H9 (cell line): ENCODE measurements around the gene MMS19. TPM values are rescaled to one million over a fixed set of nuclear protein-coding genes. Genes with fewer than 3 reads are reported as not detected.

ENCODE experiments used
- DNase-seq: peaks from one replicate; pipeline ENCODE4 v3.0.0-alpha.2; 2017
- H2AFZ ChIP-seq: one replicate; pipeline ENCODE4 v1.6.1; 2013; ENCODE audit warnings: mild to moderate bottlenecking, low read length, control low read depth, moderate library complexity
- H2AK5ac ChIP-seq: 2 replicates; pipeline ENCODE4 v1.6.1; 2013; ENCODE audit warnings: low read length, control low read depth, mixed read lengths; ENCODE audit not compliant: insufficient read length
- H2BK120ac ChIP-seq: one replicate; pipeline ENCODE4 v1.6.1; 2013; ENCODE audit warnings: low read depth, mild to moderate bottlenecking, low read length, control low read depth, inconsistent platforms; ENCODE audit not compliant: poor library complexity, severe bottlenecking
- H2BK12ac ChIP-seq: 2 replicates; pipeline ENCODE4 v1.6.1; 2013; ENCODE audit warnings: low read length, control low read depth, mixed read lengths, low read depth; ENCODE audit not compliant: insufficient read length
- H2BK15ac ChIP-seq: 2 replicates; pipeline ENCODE4 v1.6.1; 2013; ENCODE audit warnings: low read depth, low read length, control low read depth
- H2BK20ac ChIP-seq: one replicate; pipeline ENCODE4 v1.6.1; 2013; ENCODE audit warnings: low read depth, mild to moderate bottlenecking, low read length, control low read depth, inconsistent platforms; ENCODE audit not compliant: poor library complexity, severe bottlenecking
- H2BK5ac ChIP-seq: 2 replicates; pipeline ENCODE4 v1.6.1; 2013; ENCODE audit warnings: low read length, control low read depth, mixed read lengths; ENCODE audit not compliant: insufficient read length
- H3K14ac ChIP-seq: 2 replicates; pipeline ENCODE4 v1.6.1; 2013; ENCODE audit warnings: low read length, control low read depth; ENCODE audit not compliant: insufficient read depth
- H3K18ac ChIP-seq: 2 replicates; pipeline ENCODE4 v1.6.1; 2013; ENCODE audit warnings: low read depth, mild to moderate bottlenecking, mixed read lengths, low read length, control low read depth; ENCODE audit not compliant: insufficient read length
- H3K23ac ChIP-seq: 2 replicates; pipeline ENCODE4 v1.6.1; 2013; ENCODE audit warnings: low read length, control low read depth, mixed read lengths, low read depth; ENCODE audit not compliant: insufficient read length
- H3K23me2 ChIP-seq: 2 replicates; pipeline ENCODE4 v1.6.1; 2013; ENCODE audit warnings: low read depth, mild to moderate bottlenecking, mixed read lengths, low read length, control low read depth; ENCODE audit not compliant: insufficient read length, poor library complexity, severe bottlenecking
- H3K27ac ChIP-seq: 2 replicates; pipeline ENCODE4 v1.5.1; 2013; ENCODE audit warnings: low read length, control low read depth, mixed read lengths, low read depth; ENCODE audit not compliant: insufficient read length
- H3K27me3 ChIP-seq: 2 replicates; pipeline ENCODE4 v1.6.1; 2013; ENCODE audit warnings: low read length, control low read depth, inconsistent platforms; ENCODE audit not compliant: insufficient read depth
- H3K4ac ChIP-seq: 2 replicates; pipeline ENCODE4 v1.6.1; 2013; ENCODE audit warnings: low read depth, mild to moderate bottlenecking, control low read depth, inconsistent platforms, low read length, moderate library complexity
- H3K4me1 ChIP-seq: 2 replicates; pipeline ENCODE4 v1.6.1; 2013; ENCODE audit warnings: low read length, control low read depth, inconsistent platforms; ENCODE audit not compliant: insufficient read depth
- H3K4me2 ChIP-seq: 2 replicates; pipeline ENCODE4 v1.6.1; 2013; ENCODE audit warnings: low read length, control low read depth, mixed read lengths; ENCODE audit not compliant: insufficient read length, insufficient read depth
- H3K56ac ChIP-seq: 2 replicates; pipeline ENCODE4 v1.6.1; 2013; ENCODE audit warnings: low read depth, mild to moderate bottlenecking, mixed read lengths, low read length, control low read depth; ENCODE audit not compliant: insufficient read length
- H3K79me1 ChIP-seq: 2 replicates; pipeline ENCODE4 v1.6.1; 2013; ENCODE audit warnings: low read depth, mild to moderate bottlenecking, moderate library complexity, low read length, control low read depth, inconsistent platforms; ENCODE audit not compliant: insufficient read depth, poor library complexity, severe bottlenecking
- H3K79me2 ChIP-seq: 2 replicates; pipeline ENCODE4 v1.6.1; 2013; ENCODE audit warnings: low read length, control low read depth, inconsistent platforms; ENCODE audit not compliant: insufficient read depth
- H3K9ac ChIP-seq: 2 replicates; pipeline ENCODE4 v1.6.1; 2013; ENCODE audit warnings: low read length, control low read depth, mixed read lengths; ENCODE audit not compliant: insufficient read length; ENCODE audit errors: extremely low read depth
- H3K9me3 ChIP-seq: one replicate; pipeline ENCODE4 v1.6.1; 2013; ENCODE audit warnings: low read depth, low read length, inconsistent platforms; ENCODE audit not compliant: control insufficient read depth
- H3T11ph ChIP-seq: one replicate; pipeline ENCODE4 v1.6.1; 2013; ENCODE audit warnings: mild to moderate bottlenecking, low read length, control low read depth, inconsistent platforms
- H4K20me1 ChIP-seq: one replicate; pipeline ENCODE4 v1.6.1; 2013; ENCODE audit not compliant: control insufficient read depth, insufficient read length, insufficient read depth
- H4K5ac ChIP-seq: 2 replicates; pipeline ENCODE4 v1.6.1; 2013; ENCODE audit warnings: low read depth, mild to moderate bottlenecking, mixed read lengths, low read length, control low read depth; ENCODE audit not compliant: insufficient read length
- H4K8ac ChIP-seq: replicated peaks from 2 replicates; pipeline ENCODE4 v1.6.1; 2013; ENCODE audit warnings: low read length, control low read depth, mixed read lengths, low read depth; ENCODE audit not compliant: insufficient read length
- H4K91ac ChIP-seq: 2 replicates; pipeline ENCODE4 v1.6.1; 2013; ENCODE audit warnings: low read depth, mild to moderate bottlenecking, moderate library complexity, mixed read lengths, low read length, control low read depth; ENCODE audit not compliant: insufficient read length
- H3K27ac Mint-ChIP-seq, 3 experiments: 2 replicates in 2 of 3; 3 replicates in 1 of 3; pipeline ENCODE4 v1.8.0; 2020 to 2021; ENCODE audit warnings: mixed read lengths in 3 of 3, mild to moderate bottlenecking in 1 of 3, moderate library complexity in 1 of 3
- H3K27me3 Mint-ChIP-seq: 2 replicates; pipeline ENCODE4 v1.8.0; 2021; ENCODE audit warnings: low read depth, mild to moderate bottlenecking, moderate library complexity, mixed read lengths
- H3K36me3 Mint-ChIP-seq, 3 experiments: 2 replicates in 2 of 3; 3 replicates in 1 of 3; pipeline ENCODE4 v1.8.0; 2020 to 2021; ENCODE audit warnings: low read depth in 3 of 3, mixed read lengths in 3 of 3; ENCODE audit not compliant: insufficient read depth in 1 of 3
- H3K4me1 Mint-ChIP-seq, 2 experiments: 2 replicates each; pipeline ENCODE4 v1.8.0; 2020; ENCODE audit warnings: mixed read lengths in 2 of 2
- H3K4me3 Mint-ChIP-seq, 2 experiments: 2 replicates in 1 of 2; 3 replicates in 1 of 2; pipeline ENCODE4 v1.8.0; 2020 to 2021; ENCODE audit warnings: mild to moderate bottlenecking in 2 of 2, mixed read lengths in 2 of 2, moderate library complexity in 1 of 2
- H3K9me3 Mint-ChIP-seq, 2 experiments: 2 replicates in 1 of 2; 3 replicates in 1 of 2; pipeline ENCODE4 v1.8.0; 2020; ENCODE audit warnings: mild to moderate bottlenecking in 2 of 2, mixed read lengths in 2 of 2, moderate library complexity in 1 of 2
- CTCF ChIP-seq: fragments of 200-600 bp; sonication (generic); conservative IDR thresholded peaks from 3 replicates; pipeline ENCODE4 v1.8.0; 2021; ENCODE audit warnings: antibody characterized with exemption, mild to moderate bottlenecking
- WGBS: extraction: QIAGEN DNeasy Blood & Tissue Kit; methylation state at CpG from one replicate; pipeline ENCODE4 v1.1.7; 2013; ENCODE audit warnings: missing lambda C conversion rate, low lambda C conversion rate, mixed read lengths; ENCODE audit not compliant: insufficient read length; ENCODE audit errors: extremely low coverage; 5-methylcytosine and 5-hydroxymethylcytosine counted together
- total RNA-seq: library from RNA; stranded (reverse); gene quantifications from 2 replicates; pipeline ENCODE4 v1.2.1, GENCODE V29; 2021

The MMS19 gene
- total RNA-seq, 1 experiment from 2014 or later, result 102 TPM

GRCh38 chr10:97517778-97518300 is 19.6 kb upstream of the MMS19 start:
- H3K36me3 Mint-ChIP-seq, result no peaks in the 10 kb centered on the region; a peak in 1 of 7 replicates
- Histone ChIP-seq H3K18ac (no peak overlapping the region), H3K4ac (no peak overlapping the region), H4K91ac (no peak overlapping the region), H4K20me1 (no peaks in the 10 kb centered on the region), H3K23ac (no peak overlapping the region), H3K14ac (peak overlapping the region; percentile 52; the same call in 1 of the 2 replicates), H3K4me1 (peaks cover 8% of the 10 kb centered on the region; the same call in 1 of the 2 replicates), H3K27ac (no peak overlapping the region), H2BK12ac (no peak overlapping the region), H3K9ac (no peak overlapping the region), H2AK5ac (no peak overlapping the region), H3K56ac (no peak overlapping the region), H2AFZ (no peak overlapping the region), H3T11ph (no peak overlapping the region), H3K23me2 (no peaks in the 10 kb centered on the region), H2BK20ac (no peak overlapping the region), H3K79me1 (no peaks in the 10 kb centered on the region), H3K79me2 (no peaks in the 10 kb centered on the region), H2BK120ac (no peak overlapping the region), H3K27me3 (no peaks in the 10 kb centered on the region), H2BK15ac (no peak overlapping the region), H3K9me3 (no peaks in the 10 kb centered on the region), H2BK5ac (no peak overlapping the region), H4K8ac (no peak overlapping the region), H4K5ac (no peak overlapping the region), H3K4me2 (no peak overlapping the region)
- peak overlapping the region in 1 of 3 experiments; percentile 45; a peak in 1 of 7 replicates for H3K27ac Mint-ChIP-seq
- DNase-seq, result no peak
- peaks cover 50 to 52% of the 10 kb centered on the region in 2 experiments for H3K4me1 Mint-ChIP-seq
- TF ChIP-seq CTCF, result no peak
- no peaks in the 10 kb centered on the region for H3K9me3 Mint-ChIP-seq
- H3K4me3 Mint-ChIP-seq, result no peak overlapping the region
- no peaks in the 10 kb centered on the region for H3K27me3 Mint-ChIP-seq
- WGBS, result no CpG with 5 or more reads among the region's 6 CpGs
